Limb (tissue), 2 donors: ENCODE data around the gene PRPF38B.

Source experiments
- DNase-seq, 2 donors: peaks; one replicate each; pipeline ENCODE4 v3.0.0-alpha.2; 2016; ENCODE audit errors: extremely low spot score in 2 of 2

Gene PRPF38B

GRCh38 chr1:108717774-108718316 is 25.7 kb downstream of the PRPF38B start:
- DNase-seq = no peak

- no peak for DNase-seq
Measured at GRCh38 chr1:108718927-108719655, 27.0 kb downstream of the PRPF38B start.

GRCh38 chr1:108719656-108720435 is 27.7 kb downstream of the PRPF38B start:
- no peak for DNase-seq

GRCh38 chr1:108722292-108722691 is 30.2 kb downstream of the PRPF38B start:
- DNase-seq = no peak

- no peak for DNase-seq
Measured at GRCh38 chr1:108725906-108726305, 33.8 kb downstream of the PRPF38B start.

GRCh38 chr1:108728327-108728923 is 36.3 kb downstream of the PRPF38B start:
- DNase-seq = no peak

- DNase-seq = no peak
Measured at GRCh38 chr1:108729481-108729880, 37.4 kb downstream of the PRPF38B start.

- DNase-seq = no peak
Measured at GRCh38 chr1:108732398-108732797, 40.3 kb downstream of the PRPF38B start.

- DNase-seq = no peak
Measured at GRCh38 chr1:108734171-108734865, 42.2 kb downstream of the PRPF38B start.

GRCh38 chr1:108742253-108742652 is 50.1 kb downstream of the PRPF38B start:
- DNase-seq = no peak

GRCh38 chr1:108745980-108746381 is 53.9 kb downstream of the PRPF38B start:
- DNase-seq = no peak

- DNase-seq = peak; percentile 98 to 100
Measured at GRCh38 chr1:108746382-108747170, 54.5 kb downstream of the PRPF38B start, which contains the start of gene STXBP3. TSS of gene STXBP3 (plus strand) at chr1:108746674. CDS start at chr1:108746738, 64 bp downstream.

GRCh38 chr1:108747171-108747850 is 55.2 kb downstream of the PRPF38B start:
- DNase-seq = peak; percentile 81 to 83

GRCh38 chr1:108747898-108748297 is 55.8 kb downstream of the PRPF38B start:
- DNase-seq = no peak

- no peak for DNase-seq
Measured at GRCh38 chr1:108749081-108749480, 57.0 kb downstream of the PRPF38B start.

GRCh38 chr1:108750476-108751181 is 58.5 kb downstream of the PRPF38B start:
- no peak for DNase-seq
